Right lobe of liver (tissue), 6 donors: ENCODE measurements around the gene RNH1. TPM values are rescaled to one million over a fixed set of nuclear protein-coding genes. Genes with fewer than 3 reads are reported as not detected.

Experiments used
- ATAC-seq, 4 donors: fragments of 200-7000 bp; cut with Tn5 transposase; one replicate each; pipeline ENCODE4 v1.9.1; 2020; ENCODE audit warnings: mild to moderate bottlenecking in 4 of 4, moderate library complexity in 4 of 4
- DNase-seq, 3 donors: peaks; one replicate each; pipeline ENCODE4 v3.0.0-alpha.2; 2020
- H3K27ac ChIP-seq, 3 donors: fragments of 200-600 bp; one replicate each; pipeline ENCODE4 v1.8.0; 2022
- H3K27me3 ChIP-seq, 2 donors: fragments of 200-600 bp; one replicate each; pipeline ENCODE4 v1.8.0; 2022
- H3K36me3 ChIP-seq, 4 donors: fragments of 200-600 bp; sonication (generic) in 1 of 4; one replicate each; pipeline versions ENCODE4 v1.5.1 to v1.8.0; 2017 to 2022; ENCODE audit warnings: control low read depth in 1 of 4
- H3K4me1 ChIP-seq, 4 donors: fragments of 200-600 bp; sonication (generic) in 1 of 4; one replicate each; pipeline versions ENCODE4 v1.5.1 to v1.8.0; 2017 to 2022; ENCODE audit warnings: control low read depth in 1 of 4
- H3K4me3 ChIP-seq, 3 donors: fragments of 200-600 bp; one replicate each; pipeline ENCODE4 v1.8.0; 2022
- H3K9me3 ChIP-seq, 4 donors: fragments of 200-600 bp; sonication (generic) in 1 of 4; one replicate each; pipeline versions ENCODE4 v1.5.1 to v1.8.0; 2017 to 2022; ENCODE audit warnings: control low read depth in 1 of 4
- POLR2A ChIP-seq: fragments of 450-650 bp; IDR thresholded peaks from one replicate; pipeline ENCODE4 v1.6.1; 2017; ENCODE audit warnings: antibody characterized with exemption, mild to moderate bottlenecking
- WGBS: methylation state at CpG from one replicate; pipeline ENCODE4 v1.1.6; 2018; ENCODE audit warnings: low coverage, low lambda C conversion rate; ENCODE audit not compliant: insufficient coverage; ENCODE audit errors: missing lambda C conversion rate; 5-methylcytosine and 5-hydroxymethylcytosine counted together
- intact Hi-C, 2 donors: fragments of 100-400 bp; cut with DNase I; formaldehyde crosslinking; loops; one replicate each; pipeline versions ENCODE4 v1.11.2 to v1.14.1; 2022
- total RNA-seq, 6 experiments: library from RNA; depleted of rRNA in 2 of 6; stranded (reverse); fragments of >200 nt in 2 of 6; fragmentation: NEBNext Ultra II Directional in 3 of 6; extraction: Animal tissue kit (Norgen Biotek cat#: 25700) in 3 of 6; gene quantifications; one replicate each; pipeline versions ENCODE4 v1.1.0 to v1.2.4, GENCODE V29; 2016 to 2023
- TF ChIP-seq, protein P1 (sequence below), 4 donors: fragments of 200-600 bp in 3 of 4; fragments of 450-650 bp in 1 of 4; IDR thresholded peaks; one replicate each; pipeline versions ENCODE4 v1.5.1 to v1.8.0; 2016 to 2022; ENCODE audit warnings: antibody characterized with exemption in 4 of 4, mild to moderate bottlenecking in 2 of 4
- donor health status: DM: no; HTN: yes; CAD: no.
- donor health status: DM: no; HTN: no; CAD: no.
- donor health status: DM: no; HTN: no; CAD: no.
- donor health status: DM: no; HTN: yes; CAD: no.
- donor health status: DM: no; HTN: yes; CAD: no.

The RNH1 gene
- total RNA-seq, 6 experiments from 2014 or later = 66.4 to 135 (median 76.2) TPM

DNA sequence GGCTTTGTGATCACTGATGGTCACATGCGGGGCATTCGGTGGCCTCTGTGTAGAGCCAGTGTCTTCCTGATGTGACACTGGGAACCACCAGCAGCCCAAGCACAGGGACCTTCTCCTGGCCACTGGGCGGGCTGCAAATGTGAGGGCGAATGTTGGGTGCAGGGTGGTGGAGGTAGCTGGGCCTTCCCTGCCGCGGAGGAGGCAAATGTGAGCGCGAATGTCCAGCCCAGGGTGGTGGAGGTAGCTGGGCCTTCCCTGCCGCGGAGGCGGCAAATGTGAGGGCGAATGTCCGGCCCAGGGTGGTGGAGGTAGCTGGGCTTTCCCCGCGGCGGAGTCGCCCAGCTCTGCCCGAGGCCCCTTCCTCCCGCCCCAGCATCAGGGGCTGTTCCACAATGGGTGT is 33.6 kb downstream of the RNH1 start:
- no peak for ATAC-seq
- intact Hi-C loops = no loop called here
- Histone ChIP-seq H3K4me1 (peaks cover 0 to 11% (median 8%) of the 10 kb centered on the region in 4 donors), H3K4me3 (no peak overlapping the region), H3K27ac (no peak overlapping the region), H3K27me3 (no peaks in the 10 kb centered on the region), H3K36me3 (no peaks in the 10 kb centered on the region), H3K9me3 (no peaks in the 10 kb centered on the region)
- TF ChIP-seq, protein P1, sequence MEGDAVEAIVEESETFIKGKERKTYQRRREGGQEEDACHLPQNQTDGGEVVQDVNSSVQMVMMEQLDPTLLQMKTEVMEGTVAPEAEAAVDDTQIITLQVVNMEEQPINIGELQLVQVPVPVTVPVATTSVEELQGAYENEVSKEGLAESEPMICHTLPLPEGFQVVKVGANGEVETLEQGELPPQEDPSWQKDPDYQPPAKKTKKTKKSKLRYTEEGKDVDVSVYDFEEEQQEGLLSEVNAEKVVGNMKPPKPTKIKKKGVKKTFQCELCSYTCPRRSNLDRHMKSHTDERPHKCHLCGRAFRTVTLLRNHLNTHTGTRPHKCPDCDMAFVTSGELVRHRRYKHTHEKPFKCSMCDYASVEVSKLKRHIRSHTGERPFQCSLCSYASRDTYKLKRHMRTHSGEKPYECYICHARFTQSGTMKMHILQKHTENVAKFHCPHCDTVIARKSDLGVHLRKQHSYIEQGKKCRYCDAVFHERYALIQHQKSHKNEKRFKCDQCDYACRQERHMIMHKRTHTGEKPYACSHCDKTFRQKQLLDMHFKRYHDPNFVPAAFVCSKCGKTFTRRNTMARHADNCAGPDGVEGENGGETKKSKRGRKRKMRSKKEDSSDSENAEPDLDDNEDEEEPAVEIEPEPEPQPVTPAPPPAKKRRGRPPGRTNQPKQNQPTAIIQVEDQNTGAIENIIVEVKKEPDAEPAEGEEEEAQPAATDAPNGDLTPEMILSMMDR (IDR thresholded peaks at IDR 0.05) = no peak
- no peak for TF ChIP-seq POLR2A
- 100% methylated on average over 7 of the region's 19 CpGs for WGBS
- no peak for DNase-seq

DNA sequence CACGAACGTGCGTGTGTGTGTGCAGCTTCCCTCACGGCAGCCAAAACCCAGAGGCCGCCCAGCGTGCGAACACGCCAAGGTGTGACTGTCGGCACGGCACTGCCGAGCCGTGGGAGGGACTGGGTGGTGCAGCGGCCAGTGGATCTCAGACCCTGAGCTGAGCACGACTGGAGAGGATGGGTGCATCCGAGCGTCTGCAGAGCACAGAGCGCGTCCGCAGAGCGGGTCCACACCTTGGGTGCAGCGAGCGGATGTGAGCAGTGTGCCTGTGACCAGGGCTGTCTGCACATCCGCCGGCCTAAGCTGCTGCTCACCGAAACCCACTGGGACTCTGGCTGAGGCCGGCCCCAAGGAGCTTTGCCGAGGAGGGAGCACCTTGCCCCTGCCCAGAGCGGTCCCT is 34.2 kb downstream of the RNH1 start:
- H3K4me3 ChIP-seq = no peak overlapping the region
- 96% methylated on average over 8 of the region's 28 CpGs for WGBS
- ATAC-seq = no peak
- H3K27me3 ChIP-seq = no peaks in the 10 kb centered on the region
- H3K27ac ChIP-seq = no peak overlapping the region
- H3K9me3 ChIP-seq = no peaks in the 10 kb centered on the region
- TF ChIP-seq, protein P1 (IDR thresholded peaks at IDR 0.05) = no peak
- TF ChIP-seq POLR2A = no peak
- intact Hi-C loops = no loop called here
- peaks cover 0 to 11% (median 8%) of the 10 kb centered on the region in 4 donors for H3K4me1 ChIP-seq
- DNase-seq = no peak
- no peaks in the 10 kb centered on the region for H3K36me3 ChIP-seq

DNA sequence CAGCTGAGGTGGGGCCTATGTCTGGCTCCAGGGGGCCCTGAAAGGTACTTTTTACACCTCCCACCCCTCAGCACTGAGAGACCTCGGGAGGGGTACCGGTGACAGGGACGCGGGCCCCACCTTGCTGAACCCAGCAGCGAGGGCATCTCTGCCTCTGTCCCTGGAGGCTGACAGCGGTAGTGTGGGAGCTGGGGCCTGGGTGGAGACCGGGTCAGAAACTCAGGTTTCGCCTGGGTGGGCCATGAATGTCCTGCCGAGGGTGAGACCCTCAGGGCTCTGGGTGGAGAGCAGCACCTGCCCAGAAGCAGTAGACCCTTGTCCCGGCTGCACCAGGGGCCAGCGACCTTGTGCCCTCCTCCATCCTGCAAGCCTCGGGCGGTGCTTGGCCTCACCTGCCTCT is 34.8 kb downstream of the RNH1 start:
- no peak overlapping the region for H3K27ac ChIP-seq
- DNase-seq = no peak
- no peak overlapping the region for H3K4me3 ChIP-seq
- 93% methylated on average over 5 of the region's 13 CpGs for WGBS
- H3K4me1 ChIP-seq = peaks cover 0 to 11% (median 8%) of the 10 kb centered on the region in 4 donors
- H3K36me3 ChIP-seq = no peaks in the 10 kb centered on the region
- ATAC-seq = no peak
- intact Hi-C loops = no loop called here
- no peaks in the 10 kb centered on the region for H3K9me3 ChIP-seq
- TF ChIP-seq, protein P1 (IDR thresholded peaks at IDR 0.05) = no peak
- no peak for TF ChIP-seq POLR2A
- no peaks in the 10 kb centered on the region for H3K27me3 ChIP-seq

DNA sequence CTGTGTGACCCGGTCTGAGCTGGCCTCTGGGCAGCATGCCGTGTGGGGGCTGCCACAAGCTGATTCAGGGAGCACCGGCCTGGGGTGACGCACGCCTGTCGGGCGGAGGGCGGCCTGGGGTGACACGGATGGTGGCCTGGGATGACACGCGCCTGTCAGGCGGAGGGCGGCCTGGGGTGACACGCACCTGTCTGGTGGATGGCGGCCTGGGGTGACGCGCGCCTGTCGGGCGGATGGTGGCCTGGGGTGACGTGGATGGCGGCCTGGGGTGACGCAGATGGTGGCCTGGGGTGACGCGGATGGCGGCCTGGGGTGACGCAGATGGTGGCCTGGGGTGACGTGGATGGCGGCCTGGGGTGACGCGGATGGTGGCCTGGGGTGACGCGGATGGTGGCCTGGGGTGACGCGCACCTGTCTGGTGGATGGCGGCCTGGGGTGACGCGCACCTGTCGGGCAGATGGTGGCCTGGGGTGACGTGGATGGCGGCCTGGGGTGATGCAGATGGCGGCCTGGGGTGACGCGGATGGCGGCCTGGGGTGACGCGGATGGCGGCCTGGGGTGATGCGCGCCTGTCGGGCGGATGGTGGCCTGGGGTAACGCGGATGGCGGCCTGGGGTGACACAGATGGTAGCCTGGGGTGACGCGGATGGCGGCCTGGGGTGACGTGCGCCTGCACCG is 35.4 kb downstream of the RNH1 start:
- Histone ChIP-seq H3K27ac (peak overlapping the region in 1 of 3 donors; percentile 84), H3K27me3 (no peaks in the 10 kb centered on the region), H3K4me1 (peaks cover 0 to 11% (median 8%) of the 10 kb centered on the region in 4 donors), H3K4me3 (no peak overlapping the region), H3K9me3 (no peaks in the 10 kb centered on the region), H3K36me3 (no peaks in the 10 kb centered on the region)
- intact Hi-C loops = no loop called here
- ATAC-seq (no peak), DNase-seq (no peak)
- 95% methylated on average over 25 of the region's 61 CpGs for WGBS
- TF ChIP-seq, protein P1 (IDR thresholded peaks at IDR 0.05) = no peak
- no peak for TF ChIP-seq POLR2A
